Measurements from ENCODE around the gene ZBTB1.

Gene ZBTB1

DNA sequence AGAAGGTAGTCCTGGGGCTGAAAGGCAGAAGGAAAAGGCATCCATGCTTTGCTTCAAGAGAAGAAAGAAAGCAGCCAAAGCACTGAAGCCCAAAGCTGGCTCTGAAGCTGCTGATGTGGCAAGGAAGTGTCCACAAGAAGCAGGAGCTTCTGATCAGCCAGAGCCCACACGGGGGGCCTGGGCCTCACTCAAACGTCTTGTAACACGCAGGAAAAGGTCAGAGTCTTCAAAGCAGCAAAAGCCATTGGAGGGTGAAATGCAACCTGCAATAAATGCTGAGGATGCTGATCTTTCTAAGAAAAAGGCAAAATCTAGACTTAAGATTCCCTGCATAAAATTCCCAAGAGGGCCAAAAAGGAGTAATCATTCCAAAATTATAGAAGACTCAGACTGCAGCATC lies 36.1 kb upstream of the ZBTB1 start:
- TF ChIP-seq, protein P1, sequence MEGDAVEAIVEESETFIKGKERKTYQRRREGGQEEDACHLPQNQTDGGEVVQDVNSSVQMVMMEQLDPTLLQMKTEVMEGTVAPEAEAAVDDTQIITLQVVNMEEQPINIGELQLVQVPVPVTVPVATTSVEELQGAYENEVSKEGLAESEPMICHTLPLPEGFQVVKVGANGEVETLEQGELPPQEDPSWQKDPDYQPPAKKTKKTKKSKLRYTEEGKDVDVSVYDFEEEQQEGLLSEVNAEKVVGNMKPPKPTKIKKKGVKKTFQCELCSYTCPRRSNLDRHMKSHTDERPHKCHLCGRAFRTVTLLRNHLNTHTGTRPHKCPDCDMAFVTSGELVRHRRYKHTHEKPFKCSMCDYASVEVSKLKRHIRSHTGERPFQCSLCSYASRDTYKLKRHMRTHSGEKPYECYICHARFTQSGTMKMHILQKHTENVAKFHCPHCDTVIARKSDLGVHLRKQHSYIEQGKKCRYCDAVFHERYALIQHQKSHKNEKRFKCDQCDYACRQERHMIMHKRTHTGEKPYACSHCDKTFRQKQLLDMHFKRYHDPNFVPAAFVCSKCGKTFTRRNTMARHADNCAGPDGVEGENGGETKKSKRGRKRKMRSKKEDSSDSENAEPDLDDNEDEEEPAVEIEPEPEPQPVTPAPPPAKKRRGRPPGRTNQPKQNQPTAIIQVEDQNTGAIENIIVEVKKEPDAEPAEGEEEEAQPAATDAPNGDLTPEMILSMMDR (IDR thresholded peaks at IDR 0.05): no peak
- H3K4me1 ChIP-seq (ENCODE audit: control insufficient read depth in 1 of 2, insufficient read depth in 1 of 2, low read depth in 1 of 2, low read length in 1 of 2): peaks cover 23 to 29% of the 10 kb centered on the region in 2 experiments
- no peaks in the 10 kb centered on the region for H3K36me3 ChIP-seq
- H3K9me3 ChIP-seq: no peaks in the 10 kb centered on the region
- H3K4me3 ChIP-seq (ENCODE audit: low read depth in 1 of 2, low read length in 1 of 2): no peak overlapping the region
- no peak overlapping the region for H3K27ac ChIP-seq
- peaks cover 82% of the 10 kb centered on the region for H3K27me3 ChIP-seq

DNA sequence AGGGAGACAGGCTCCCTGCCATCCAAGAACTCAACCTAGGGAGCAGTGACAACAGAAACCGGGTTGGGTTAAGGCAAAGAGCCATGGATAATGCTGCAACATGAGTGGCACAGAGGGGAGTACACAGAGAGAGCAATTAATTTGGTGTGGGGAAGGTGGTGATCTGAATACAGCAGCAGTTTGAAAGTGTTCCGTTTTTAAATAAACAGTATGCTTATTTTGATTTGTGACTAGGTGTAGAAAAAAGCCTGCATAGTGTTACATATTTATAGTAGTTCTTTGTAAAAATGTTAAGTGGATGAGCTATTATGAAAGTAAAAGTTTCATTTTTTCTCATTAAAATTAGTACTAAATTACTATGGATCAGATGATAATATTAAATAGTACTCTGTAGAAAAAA lies 30.5 kb upstream of the ZBTB1 start:
- H3K4me1 ChIP-seq (ENCODE audit: control insufficient read depth in 1 of 2, insufficient read depth in 1 of 2, low read depth in 1 of 2, low read length in 1 of 2): no peaks in the 10 kb centered on the region
- no peak overlapping the region for H3K27ac ChIP-seq
- TF ChIP-seq, protein P1 (IDR thresholded peaks at IDR 0.05): no peak
- H3K36me3 ChIP-seq: no peaks in the 10 kb centered on the region
- H3K9me3 ChIP-seq: no peaks in the 10 kb centered on the region
- peaks cover 32% of the 10 kb centered on the region for H3K27me3 ChIP-seq
- no peak overlapping the region for H3K4me3 ChIP-seq (ENCODE audit: low read depth in 1 of 2, low read length in 1 of 2)

DNA sequence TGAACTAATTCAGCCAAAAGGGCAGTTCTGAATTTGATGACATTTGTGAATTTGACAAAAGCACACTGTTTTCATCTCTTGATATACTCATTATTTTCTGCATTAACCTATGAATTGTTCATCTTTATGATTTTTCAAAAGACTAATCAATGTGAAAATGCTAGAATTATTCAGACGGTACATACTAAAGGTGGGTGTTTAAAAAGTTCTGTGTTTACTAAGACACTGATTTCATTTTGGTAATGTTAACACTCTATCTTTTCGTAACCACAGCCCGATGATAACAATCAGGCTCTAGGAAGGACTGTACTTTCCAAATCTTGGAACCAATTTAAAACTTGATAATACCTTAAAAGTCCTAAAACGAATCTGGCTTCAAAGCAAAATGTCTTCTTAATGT lies 29.9 kb upstream of the ZBTB1 start:
- H3K36me3 ChIP-seq: no peaks in the 10 kb centered on the region
- no peak overlapping the region for H3K27ac ChIP-seq
- no peak overlapping the region for H3K4me3 ChIP-seq (ENCODE audit: low read depth in 1 of 2, low read length in 1 of 2)
- TF ChIP-seq, protein P1 (IDR thresholded peaks at IDR 0.05): no peak
- H3K27me3 ChIP-seq: peaks cover 26% of the 10 kb centered on the region
- H3K9me3 ChIP-seq: no peaks in the 10 kb centered on the region
- H3K4me1 ChIP-seq (ENCODE audit: control insufficient read depth in 1 of 2, insufficient read depth in 1 of 2, low read depth in 1 of 2, low read length in 1 of 2): no peaks in the 10 kb centered on the region

DNA sequence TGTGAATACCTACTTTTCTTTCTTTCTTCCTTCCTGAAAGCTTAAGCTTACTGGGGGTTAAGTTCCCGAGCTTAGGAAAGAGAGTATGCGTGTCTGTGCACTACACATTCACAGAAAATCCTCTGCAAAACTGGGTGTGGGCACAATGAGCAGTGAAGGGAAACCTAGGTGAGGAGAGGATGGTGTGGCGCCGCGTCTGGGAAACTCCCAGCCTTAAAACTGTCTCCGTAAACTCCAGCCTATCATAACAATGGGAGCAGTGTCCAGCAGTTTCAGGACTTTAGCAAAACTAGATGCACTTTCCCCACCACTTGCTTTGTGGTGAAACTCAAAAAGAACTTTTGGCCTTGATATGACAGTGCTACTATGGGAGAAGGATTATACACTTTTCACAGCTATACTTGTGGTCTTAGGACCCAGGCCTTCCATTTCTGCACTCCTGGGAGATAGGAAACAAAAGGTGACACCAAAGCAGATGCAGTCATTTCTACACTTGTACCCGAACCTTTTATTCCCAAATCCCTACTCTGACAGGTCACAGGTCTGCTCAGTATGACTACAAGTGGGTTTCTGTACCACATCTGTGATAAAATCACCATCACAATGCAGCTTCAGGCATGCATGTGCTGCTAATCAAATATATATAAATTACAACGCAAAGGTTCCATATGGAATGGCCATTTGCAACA lies 28.8 kb upstream of the ZBTB1 start:
- no peaks in the 10 kb centered on the region for H3K9me3 ChIP-seq
- H3K36me3 ChIP-seq: no peaks in the 10 kb centered on the region
- TF ChIP-seq, protein P1 (IDR thresholded peaks at IDR 0.05): no peak
- H3K4me3 ChIP-seq (ENCODE audit: low read depth in 1 of 2, low read length in 1 of 2): no peak overlapping the region
- H3K27me3 ChIP-seq: peaks cover 19% of the 10 kb centered on the region
- H3K4me1 ChIP-seq (ENCODE audit: control insufficient read depth in 1 of 2, insufficient read depth in 1 of 2, low read depth in 1 of 2, low read length in 1 of 2): no peaks in the 10 kb centered on the region
- no peak overlapping the region for H3K27ac ChIP-seq

DNA sequence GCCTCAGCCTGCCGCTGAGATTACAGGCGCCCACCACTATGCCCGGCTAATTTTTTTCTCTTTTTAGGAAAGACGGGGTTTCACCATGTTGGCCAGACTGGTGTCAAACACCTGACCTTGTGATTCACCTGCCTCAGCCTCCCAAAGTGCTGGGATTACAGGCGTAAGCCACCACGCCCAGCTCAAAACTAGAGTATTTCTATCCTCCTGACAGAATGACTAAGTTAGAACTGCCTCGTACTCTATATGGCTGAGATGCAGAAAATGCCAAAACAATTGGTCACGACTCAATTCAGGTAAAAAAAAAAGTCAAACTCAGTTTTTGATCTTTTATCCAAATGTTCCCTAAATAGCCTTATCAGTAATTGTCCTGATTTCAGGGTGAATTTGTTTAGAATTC lies 28.1 kb upstream of the ZBTB1 start:
- Histone ChIP-seq H3K27ac (no peak overlapping the region), H3K27me3 (peaks cover 15% of the 10 kb centered on the region), H3K9me3 (no peaks in the 10 kb centered on the region), H3K4me3 (ENCODE audit: low read depth in 1 of 2, low read length in 1 of 2) (no peak overlapping the region), H3K4me1 (ENCODE audit: control insufficient read depth in 1 of 2, insufficient read depth in 1 of 2, low read depth in 1 of 2, low read length in 1 of 2) (no peaks in the 10 kb centered on the region), H3K36me3 (no peaks in the 10 kb centered on the region)
- TF ChIP-seq, protein P1 (IDR thresholded peaks at IDR 0.05): no peak

Measured in neutrophil (primary cell).